ENCODE results near the gene ECE1. TPM values are rescaled to one million over a fixed set of nuclear protein-coding genes. Genes with fewer than 3 reads are reported as not detected.
"Not testable (repeated sequence)": the region's sequence is repeated elsewhere in the genome, so short reads cannot be mapped to it uniquely, and the experiment has no call there.

The ECE1 gene
- total RNA-seq, 4 donors from 2014 or later = 55.9 to 149 (median 112) TPM

- H3K4me3 ChIP-seq = no peak overlapping the region
- no peaks in the 10 kb centered on the region for H3K27me3 ChIP-seq
- no peaks in the 10 kb centered on the region for H3K9me3 ChIP-seq
- TF ChIP-seq POLR2AphosphoS5 (IDR thresholded peaks at IDR 0.05) (no peak), POLR2A (IDR thresholded peaks at IDR 0.05) (no peak), EP300 (IDR thresholded peaks at IDR 0.05; ENCODE audit: low read depth) (no peak), CTCF (IDR thresholded peaks at IDR 0.05) (peak; percentile 67 to 76 (median 73))
- peak; percentile 63 for DNase-seq
- H3K27ac ChIP-seq = no peak overlapping the region
- in situ Hi-C loops (cut with MboI; ENCODE audit: low pct_ligation_motif_present in 1 of 4, low pct_unique_long_range_greater_than_20kb in 1 of 4, low sequenced_read_pairs in 3 of 4) (loop anchor here in 2 of 4 donors (25.0 kb wide), 2 partner anchors 530 to 680 kb away; no protein-coding TSS in a partner anchor), intact Hi-C loops (cut with DNase I; ENCODE audit: low total_unique reads) (no loop called here)
- H3K36me3 ChIP-seq = peaks cover 0 to 25% (median 12%) of the 10 kb centered on the region in 4 donors
- H3K4me1 ChIP-seq = no peaks in the 10 kb centered on the region
- 81% methylated on average over 19 of the region's 19 CpGs; no CpG with 5 or more reads in 1 of the 2 donors for WGBS, 2 donors (ENCODE audit: low coverage in 1 of 2)
These were observed 73.1 kb downstream of the ECE1 start for GRCh38 chr1:21216835-21217811.

DNA sequence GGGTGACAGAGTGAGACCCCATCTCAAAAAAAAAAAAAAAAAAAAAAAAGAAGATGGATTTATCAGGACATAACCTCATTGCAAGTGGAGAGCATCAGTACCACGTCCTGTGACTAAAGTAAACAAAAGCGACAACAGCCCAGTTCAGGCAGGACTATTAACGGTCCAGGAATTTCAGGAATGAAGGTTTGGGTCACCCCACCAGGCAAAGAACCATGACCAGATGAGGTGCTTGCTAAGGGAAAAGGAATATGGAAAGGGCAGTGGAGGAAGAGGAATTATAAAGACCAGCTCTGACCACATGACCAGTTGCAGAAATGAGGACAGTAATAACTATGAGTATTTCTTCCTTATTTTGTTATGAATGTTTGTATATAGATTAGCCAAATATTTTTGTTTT is 78.1 kb downstream of the ECE1 start:
- DNase-seq = no peak
- in situ Hi-C loops (cut with MboI; ENCODE audit: low pct_ligation_motif_present in 1 of 4, low pct_unique_long_range_greater_than_20kb in 1 of 4, low sequenced_read_pairs in 3 of 4) = loop anchor here in 2 of 4 donors (25.0 kb wide), 2 partner anchors 525 to 675 kb away; no protein-coding TSS in a partner anchor
- no peaks in the 10 kb centered on the region for H3K4me1 ChIP-seq
- H3K9me3 ChIP-seq = no peaks in the 10 kb centered on the region
- intact Hi-C loops (cut with DNase I; ENCODE audit: low total_unique reads) = no loop called here
- no peak for TF ChIP-seq CTCF (IDR thresholded peaks at IDR 0.05)
- H3K36me3 ChIP-seq = no peaks in the 10 kb centered on the region
- H3K4me3 ChIP-seq = no peak overlapping the region
- no peak overlapping the region for H3K27ac ChIP-seq
- WGBS, 2 donors (ENCODE audit: low coverage in 1 of 2) = 48 to 51% methylated on average over 3 of the region's 3 CpGs
- no peaks in the 10 kb centered on the region for H3K27me3 ChIP-seq

- intact Hi-C loops (cut with DNase I; ENCODE audit: low total_unique reads); H3K36me3 ChIP-seq; H3K4me3 ChIP-seq; H3K9me3 ChIP-seq; H3K27ac ChIP-seq; H3K4me1 ChIP-seq; DNase-seq; H3K27me3 ChIP-seq: not testable (repeated sequence)
- 78 to 85% methylated on average over 5 to 6 of the region's 6 CpGs for WGBS, 2 donors (ENCODE audit: low coverage in 1 of 2)
- in situ Hi-C loops (cut with MboI; ENCODE audit: low pct_ligation_motif_present in 1 of 4, low pct_unique_long_range_greater_than_20kb in 1 of 4, low sequenced_read_pairs in 3 of 4) = loop anchor here in 2 of 4 donors (25.0 kb wide), 2 partner anchors 521 to 671 kb away; no protein-coding TSS in a partner anchor
These were observed 82.0 kb downstream of the ECE1 start for GRCh38 chr1:21208137-21208700.

GRCh38 chr1:21206117-21206516 is 84.1 kb downstream of the ECE1 start:
- intact Hi-C loops (cut with DNase I; ENCODE audit: low total_unique reads) (no loop called here), in situ Hi-C loops (cut with MboI; ENCODE audit: low pct_ligation_motif_present in 1 of 4, low pct_unique_long_range_greater_than_20kb in 1 of 4, low sequenced_read_pairs in 3 of 4) (loop anchor here in 2 of 4 donors (25.0 kb wide), 2 partner anchors 519 to 669 kb away; no protein-coding TSS in a partner anchor)
- no peak overlapping the region for H3K27ac ChIP-seq
- no peak overlapping the region for H3K4me3 ChIP-seq
- TF ChIP-seq POLR2AphosphoS5 (IDR thresholded peaks at IDR 0.05) (no peak), CTCF (IDR thresholded peaks at IDR 0.05) (no peak), EP300 (IDR thresholded peaks at IDR 0.05; ENCODE audit: low read depth) (no peak), POLR2A (IDR thresholded peaks at IDR 0.05) (no peak)
- no peaks in the 10 kb centered on the region for H3K27me3 ChIP-seq
- WGBS, 2 donors (ENCODE audit: low coverage in 1 of 2) = 80 to 100% methylated on average over 1 to 2 of the region's 2 CpGs
- H3K4me1 ChIP-seq = no peaks in the 10 kb centered on the region
- H3K9me3 ChIP-seq = no peaks in the 10 kb centered on the region
- DNase-seq = no peak
- H3K36me3 ChIP-seq = no peaks in the 10 kb centered on the region

All from transverse colon (tissue), 4 donors.